HEK293 (cell line): Measurements from ENCODE around the gene KIAA1191.

Experiments
- CTCF ChIA-PET: fragments of 350-600 bp; formaldehyde crosslinking; extraction: SDS; loops from one replicate; lab custom pipeline; 2021; ENCODE audit warnings: antibody characterized with exemption; lab: Yijun Ruan, JAX
- POLR2A ChIA-PET: fragments of 300-600 bp; formaldehyde crosslinking; extraction: SDS; loops from one replicate; lab custom pipeline; 2020; ENCODE audit warnings: antibody characterized with exemption, inconsistent platforms; lab: Yijun Ruan, JAX
- H3K27ac ChIP-seq: fragments of 200-500 bp; sonication (Bioruptor generic); 2 replicates; pipeline ENCODE4 v1.5.1; 2014; ENCODE audit warnings: low read depth, low read length, control low read depth, inconsistent platforms; ENCODE audit errors: extremely low read depth
- H3K36me3 ChIP-seq, 2 experiments: fragments of 200-500 bp in 1 of 2; sonication (Bioruptor generic) in 1 of 2; 1 replicate in 1 of 2; 2 replicates in 1 of 2; pipeline ENCODE4 v1.5.1; 2014 to 2017; ENCODE audit warnings: inconsistent platforms in 2 of 2, low read length in 2 of 2; ENCODE audit not compliant: control insufficient read depth in 2 of 2, insufficient read depth in 1 of 2
- H3K4me1 ChIP-seq: fragments of 200-500 bp; sonication (Bioruptor generic); 2 replicates; pipeline ENCODE4 v1.5.1; 2014; ENCODE audit warnings: mild to moderate bottlenecking, low read length, inconsistent platforms; ENCODE audit not compliant: control insufficient read depth, insufficient read depth
- H3K4me3 ChIP-seq: 2 replicates; pipeline ENCODE4 v1.5.1; 2011; ENCODE audit warnings: low read depth, mild to moderate bottlenecking, control low read depth, low read length, moderate library complexity
- H3K9me3 ChIP-seq: fragments of 200-500 bp; sonication (Bioruptor generic); 2 replicates; pipeline ENCODE4 v1.5.1; 2014; ENCODE audit warnings: low read depth, low read length, inconsistent platforms; ENCODE audit not compliant: control insufficient read depth, insufficient read depth
- EGR2 ChIP-seq: fragments of 450-650 bp; formaldehyde crosslinking; IDR thresholded peaks from 2 replicates; pipeline ENCODE4 v1.5.1; 2016; ENCODE audit warnings: low read depth, missing biosample characterization, missing genetic modification characterization
- OVOL3 ChIP-seq: fragments of 450-650 bp; formaldehyde crosslinking; IDR thresholded peaks from 2 replicates; pipeline ENCODE4 v1.5.1; 2016; ENCODE audit warnings: missing biosample characterization, missing genetic modification characterization
- PATZ1 ChIP-seq: fragments of 450-650 bp; formaldehyde crosslinking; IDR thresholded peaks from 2 replicates; pipeline ENCODE4 v1.5.1; 2016; ENCODE audit warnings: missing biosample characterization, missing genetic modification characterization
- PRDM1 ChIP-seq: fragments of 450-650 bp; formaldehyde crosslinking; IDR thresholded peaks from 2 replicates; pipeline ENCODE4; 2016; ENCODE audit warnings: missing biosample characterization, missing genetic modification characterization
- ZBTB10 ChIP-seq: fragments of 450-650 bp; formaldehyde crosslinking; IDR thresholded peaks from 2 replicates; pipeline ENCODE4 v1.5.1; 2016; ENCODE audit warnings: missing biosample characterization, missing genetic modification characterization
- ZBTB17 ChIP-seq: fragments of 450-650 bp; formaldehyde crosslinking; IDR thresholded peaks from 2 replicates; pipeline ENCODE4 v1.5.1; 2016; ENCODE audit warnings: missing biosample characterization, missing genetic modification characterization
- ZNF146 ChIP-seq: fragments of 450-650 bp; formaldehyde crosslinking; IDR thresholded peaks from 2 replicates; pipeline ENCODE4 v1.5.1; 2016; ENCODE audit warnings: missing biosample characterization, missing genetic modification characterization
- ZNF335 ChIP-seq: fragments of 450-650 bp; formaldehyde crosslinking; conservative IDR thresholded peaks from 2 replicates; pipeline ENCODE4 v1.5.1; 2016; ENCODE audit warnings: missing biosample characterization, missing genetic modification characterization
- ZNF398 ChIP-seq: fragments of 450-650 bp; formaldehyde crosslinking; IDR thresholded peaks from 2 replicates; pipeline ENCODE4 v1.5.1; 2017; ENCODE audit warnings: missing biosample characterization, missing genetic modification characterization
- ZNF600 ChIP-seq: fragments of 450-650 bp; formaldehyde crosslinking; IDR thresholded peaks from 2 replicates; pipeline ENCODE4 v1.5.1; 2016; ENCODE audit warnings: missing biosample characterization, missing genetic modification characterization
- ZNF629 ChIP-seq: fragments of 450-650 bp; formaldehyde crosslinking; IDR thresholded peaks from 2 replicates; pipeline ENCODE4 v1.5.1; 2017; ENCODE audit warnings: missing biosample characterization, missing genetic modification characterization
- ZNF76 ChIP-seq: fragments of 450-650 bp; formaldehyde crosslinking; IDR thresholded peaks from 2 replicates; pipeline ENCODE4; 2016; ENCODE audit warnings: low read depth, missing biosample characterization, missing genetic modification characterization, borderline replicate concordance
- ZSCAN5A ChIP-seq: fragments of 450-650 bp; formaldehyde crosslinking; IDR thresholded peaks from 2 replicates; pipeline ENCODE4 v1.5.1; 2016; ENCODE audit warnings: missing biosample characterization, missing genetic modification characterization

KIAA1191 gene

GRCh38 chr5:176396330-176396729, 34.8 kb upstream of the KIAA1191 start:
- no peak overlapping the region for H3K4me3 ChIP-seq
- H3K9me3 ChIP-seq = no peaks in the 10 kb centered on the region
- H3K27ac ChIP-seq = no peak overlapping the region
- peak; percentile 93 for TF ChIP-seq PRDM1 (tag by site-specific recombination)
- TF ChIP-seq ZNF629 = peak; percentile 36; the same call in 1 of the 2 replicates
- TF ChIP-seq ZNF335 (tag by site-specific recombination) = peak; percentile 32; the same call in 1 of the 2 replicates
- 0 out of 2 replicates have a peak, but pooled peaks have one; percentile 38 for TF ChIP-seq ZNF600 (tag by site-specific recombination)
- peak; percentile 75 for TF ChIP-seq ZNF398 (tag by site-specific recombination)
- TF ChIP-seq ZBTB10 (tag by site-specific recombination) = no peak
- peak; percentile 60 for TF ChIP-seq ZBTB17 (tag by site-specific recombination)
- TF ChIP-seq PATZ1 (tag by site-specific recombination) = peak; percentile 49; the same call in 1 of the 2 replicates
- TF ChIP-seq ZNF76 = no peak
- TF ChIP-seq ZSCAN5A = no peak
- H3K4me1 ChIP-seq = 0 out of 2 replicates have a peak, but pooled peaks cover 3% of the 10 kb centered on the region
- POLR2A ChIA-PET = no interaction called here
- peaks cover 0 to 40% of the 10 kb centered on the region in 2 experiments; a peak in 2 of 3 replicates for H3K36me3 ChIP-seq
- CTCF ChIA-PET = no interaction called here

- no peak for TF ChIP-seq ZNF146 (tag by site-specific recombination)
- peak; percentile 55 for TF ChIP-seq EGR2 (tag by site-specific recombination)
- TF ChIP-seq OVOL3 = no peak
- TF ChIP-seq ZSCAN5A = no peak
- peak; percentile 33; the same call in 1 of the 2 replicates for TF ChIP-seq ZBTB17 (tag by site-specific recombination)
- 0 out of 2 replicates have a peak, but pooled peaks cover 3% of the 10 kb centered on the region for H3K4me1 ChIP-seq
- H3K36me3 ChIP-seq = peaks cover 0 to 52% of the 10 kb centered on the region in 2 experiments; a peak in 2 of 3 replicates
- no peak overlapping the region for H3K27ac ChIP-seq
- ChIA-PET CTCF (interaction anchor here (1.4 kb wide), 1 partner anchor 53 kb away, joined by 5 read pairs; no protein-coding TSS in a partner anchor), POLR2A (interaction anchor here (0.6 to 1.0 kb wide), 3 partner anchors 10 to 626 kb away, joined by 3 to 6 read pairs (median 4); no protein-coding TSS in a partner anchor)
- no peak overlapping the region for H3K4me3 ChIP-seq
- no peaks in the 10 kb centered on the region for H3K9me3 ChIP-seq
Measured at GRCh38 chr5:176394881-176395675, 33.5 kb upstream of the KIAA1191 start.
